H1 (cell line): ENCODE results near the gene PLEKHH3. TPM values are rescaled to one million over a fixed set of nuclear protein-coding genes. Genes with fewer than 3 reads are reported as not detected.
A peak's percentile ranks its signal among the peaks of the same experiment; 100 is the strongest.

Source experiments
- BACH1 ChIP-seq: IDR thresholded peaks from 2 replicates; pipeline ENCODE4 v1.6.1; 2012; ENCODE audit warnings: low read length, improper control_type of control experiment
- CHD2 ChIP-seq: IDR thresholded peaks from 2 replicates; pipeline ENCODE4 v1.6.1; 2012; ENCODE audit warnings: low read length, improper control_type of control experiment
- CREB1 ChIP-seq: IDR thresholded peaks from 2 replicates; pipeline ENCODE4 v1.6.1; 2012; ENCODE audit warnings: inconsistent platforms
- PHF8 ChIP-seq: fragments of 200-600 bp; sonication (generic); conservative IDR thresholded peaks from 2 replicates; pipeline ENCODE4 v1.7.1; 2012; ENCODE audit warnings: low read depth, mild to moderate bottlenecking, inconsistent platforms, low read length, moderate library complexity
- POLR2A ChIP-seq, 2 experiments: IDR thresholded peaks; 1 replicate in 1 of 2; 2 replicates in 1 of 2; pipeline ENCODE4 v1.6.1; 2011; ENCODE audit warnings: low read depth in 2 of 2, low read length in 2 of 2, mild to moderate bottlenecking in 2 of 2; ENCODE audit errors: control extremely low read depth in 1 of 2
- POLR2AphosphoS5 ChIP-seq: IDR thresholded peaks from 2 replicates; pipeline ENCODE4 v1.6.1; 2011; ENCODE audit warnings: low read depth, low read length
- SP1 ChIP-seq: IDR thresholded peaks from 2 replicates; pipeline ENCODE4 v1.6.1; 2011; ENCODE audit warnings: low read depth, low read length
- polyA plus RNA-seq, 7 experiments: library from polyadenylated mRNA; depleted of rRNA in 3 of 7; stranded (reverse) in 5 of 7; unstranded in 2 of 7; fragments of >200 nt in 5 of 7; fragments of 200-250 nt in 2 of 7; gene quantifications; 1 replicate in 5 of 7; 2 replicates in 1 of 7; 4 replicates in 1 of 7; pipeline versions ENCODE4 v1.2.1 to v1.2.3, GENCODE V29; 2011 to 2013; ENCODE audit warnings: missing spikeins in 2 of 7, mixed read lengths in 2 of 7
- total RNA-seq: library from RNA; stranded (reverse); fragmentation: NEBNext Ultra II Directional; extraction: Animal tissue kit (Norgen Biotek cat#: 25700); gene quantifications from 2 replicates; pipeline ENCODE4 v1.2.1, GENCODE V29; 2021
- TF ChIP-seq, protein P1 (sequence below): IDR thresholded peaks from 2 replicates; pipeline ENCODE4 v1.6.1; 2011; ENCODE audit warnings: low read length, improper control_type of control experiment
- TF ChIP-seq, protein P2 (sequence below): IDR thresholded peaks from 2 replicates; pipeline ENCODE4 v1.6.1; 2012; ENCODE audit warnings: inconsistent platforms

The PLEKHH3 gene
- total and polyA plus RNA-seq, 2 of the 8 experiments (the other 6 are each of a cell fraction or from before 2014, with no cell fraction given): 11.1 to 13.5 TPM

DNA sequence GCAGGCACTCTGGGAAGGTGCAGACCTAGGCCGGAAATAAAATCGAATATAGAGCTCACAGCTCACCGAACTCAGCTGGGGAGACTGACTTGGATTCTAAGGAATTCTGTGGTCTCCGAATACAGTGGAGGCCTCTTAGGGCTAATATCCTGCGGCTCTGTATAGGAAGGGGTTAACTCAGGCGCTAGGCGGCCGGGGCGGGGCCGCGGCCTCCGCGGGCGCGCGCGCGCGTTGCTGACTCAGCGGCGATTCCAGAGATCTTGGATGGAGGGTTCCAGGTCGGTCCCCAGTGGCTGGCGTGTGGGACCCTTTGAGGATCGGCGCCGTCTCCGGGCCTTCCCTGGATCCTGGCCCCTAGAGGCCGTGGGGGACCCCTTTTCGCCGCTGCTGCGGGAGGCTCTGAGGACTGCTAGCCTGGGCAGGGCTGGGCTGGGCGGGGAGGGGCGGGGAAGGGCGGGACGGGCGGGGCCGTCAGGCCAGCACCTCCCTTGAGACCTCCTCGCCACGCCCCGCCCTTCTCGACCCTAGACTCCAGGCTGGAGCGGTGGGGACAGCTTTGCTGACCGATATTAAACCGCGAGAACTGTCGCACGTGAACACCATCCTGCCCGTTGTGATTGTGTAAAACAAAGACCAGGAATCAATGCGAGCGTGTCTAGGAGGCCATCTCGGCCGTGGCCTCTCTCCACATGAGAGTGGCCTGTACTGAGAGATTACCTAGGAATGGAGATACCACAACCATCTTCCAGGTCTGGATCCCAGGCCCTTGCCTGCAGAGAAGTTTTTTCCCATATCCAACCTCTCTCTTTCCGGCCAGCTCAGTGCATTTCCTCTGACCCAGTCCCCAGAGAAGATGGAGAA lies 1.4 kb upstream of the PLEKHH3 start (continued):
- TF ChIP-seq POLR2A (IDR thresholded peaks at IDR 0.05; ENCODE audit: control extremely low read depth in 1 of 2, low read depth in 2 of 2, low read length in 2 of 2): peak in 1 of 2 experiments; percentile 93; a peak in 2 of 3 replicates
- TF ChIP-seq, protein P1, sequence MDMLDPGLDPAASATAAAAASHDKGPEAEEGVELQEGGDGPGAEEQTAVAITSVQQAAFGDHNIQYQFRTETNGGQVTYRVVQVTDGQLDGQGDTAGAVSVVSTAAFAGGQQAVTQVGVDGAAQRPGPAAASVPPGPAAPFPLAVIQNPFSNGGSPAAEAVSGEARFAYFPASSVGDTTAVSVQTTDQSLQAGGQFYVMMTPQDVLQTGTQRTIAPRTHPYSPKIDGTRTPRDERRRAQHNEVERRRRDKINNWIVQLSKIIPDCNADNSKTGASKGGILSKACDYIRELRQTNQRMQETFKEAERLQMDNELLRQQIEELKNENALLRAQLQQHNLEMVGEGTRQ: no peak
- TF ChIP-seq PHF8: peak; percentile 66; the same call in 1 of the 2 replicates
- peak; percentile 72; the same call in 1 of the 2 replicates for TF ChIP-seq CHD2
- peak; percentile 91 for TF ChIP-seq BACH1
- TF ChIP-seq POLR2AphosphoS5: peak; percentile 84
- TF ChIP-seq, protein P2, sequence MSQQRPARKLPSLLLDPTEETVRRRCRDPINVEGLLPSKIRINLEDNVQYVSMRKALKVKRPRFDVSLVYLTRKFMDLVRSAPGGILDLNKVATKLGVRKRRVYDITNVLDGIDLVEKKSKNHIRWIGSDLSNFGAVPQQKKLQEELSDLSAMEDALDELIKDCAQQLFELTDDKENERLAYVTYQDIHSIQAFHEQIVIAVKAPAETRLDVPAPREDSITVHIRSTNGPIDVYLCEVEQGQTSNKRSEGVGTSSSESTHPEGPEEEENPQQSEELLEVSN: no peak
- TF ChIP-seq CREB1: 0 out of 2 replicates have a peak, but pooled peaks have one; percentile 26
- peak; percentile 81 for TF ChIP-seq SP1
